Heart right ventricle (tissue), 16 donors: Measurements from ENCODE around the gene FAM83F. TPM values are rescaled to one million over a fixed set of nuclear protein-coding genes. Genes with fewer than 3 reads are reported as not detected.

ENCODE experiments used
- ATAC-seq, 8 donors: fragments of 200-7000 bp; cut with Tn5 transposase; one replicate each; pipeline ENCODE4 v1.9.1; 2020; ENCODE audit warnings: mild to moderate bottlenecking in 8 of 8, moderate library complexity in 8 of 8, moderate number of reproducible peaks in 1 of 8
- DNase-seq, 2 donors: peaks; one replicate each; pipeline ENCODE4 v3.0.0-alpha.2; 2020
- H3K27ac ChIP-seq, 10 donors: fragments of 200-600 bp; sonication (generic) in 2 of 10; one replicate each; pipeline versions ENCODE4 v1.5.0 to v1.8.0; 2020 to 2022; ENCODE audit warnings: mild to moderate bottlenecking in 3 of 10
- H3K27me3 ChIP-seq, 7 donors: fragments of 200-600 bp; one replicate each; pipeline ENCODE4 v1.8.0; 2021 to 2022; ENCODE audit warnings: mild to moderate bottlenecking in 2 of 7
- H3K36me3 ChIP-seq, 9 donors: fragments of 200-600 bp; sonication (generic) in 1 of 9; one replicate each; pipeline versions ENCODE4 v1.5.0 to v1.8.0; 2020 to 2022; ENCODE audit warnings: mild to moderate bottlenecking in 2 of 9
- H3K4me1 ChIP-seq, 9 donors: fragments of 200-600 bp; sonication (generic) in 1 of 9; one replicate each; pipeline versions ENCODE4 v1.5.0 to v1.8.0; 2020 to 2022; ENCODE audit warnings: mild to moderate bottlenecking in 4 of 9
- H3K4me3 ChIP-seq, 10 donors: fragments of 200-600 bp; sonication (generic) in 2 of 10; one replicate each; pipeline versions ENCODE4 v1.5.0 to v1.8.0; 2020 to 2022; ENCODE audit warnings: mild to moderate bottlenecking in 7 of 10, moderate library complexity in 2 of 10
- H3K9me3 ChIP-seq, 11 donors: fragments of 200-600 bp in 10 of 11; sonication (generic) in 2 of 11; one replicate each; pipeline versions ENCODE4 v1.5.0 to v1.8.0; 2013 to 2022; ENCODE audit warnings: mild to moderate bottlenecking in 2 of 11, control low read depth in 1 of 11, moderate library complexity in 1 of 11
- CTCF ChIP-seq, 9 donors: fragments of 200-600 bp; sonication (generic) in 2 of 9; IDR thresholded peaks; one replicate each; pipeline versions ENCODE4 v1.5.0 to v1.8.0; 2021 to 2022; ENCODE audit warnings: antibody characterized with exemption in 9 of 9, mild to moderate bottlenecking in 5 of 9, moderate library complexity in 1 of 9
- WGBS, 2 donors: extraction: QIAGEN DNeasy Blood & Tissue Kit; methylation state at CpG; one replicate each; pipeline ENCODE4 v1.1.7; 2013; ENCODE audit warnings: inconsistent platforms in 1 of 2; 5-methylcytosine and 5-hydroxymethylcytosine counted together
- intact Hi-C, 10 donors: fragments of 100-400 bp; cut with DNase I; formaldehyde crosslinking; loops; one replicate each; pipeline versions ENCODE4 v1.11.1 to v1.14.2; 2022
- polyA plus RNA-seq, 2 donors: library from polyadenylated mRNA; stranded (reverse); fragments of 200-250 nt; gene quantifications; one replicate each; pipeline ENCODE4 v1.2.3, GENCODE V29; 2013
- total RNA-seq, 10 donors: library from RNA; stranded (reverse); fragmentation: NEBNext Ultra II Directional in 3 of 10; extraction: Animal tissue kit (Norgen Biotek cat#: 25700) in 3 of 10; gene quantifications; one replicate each; pipeline versions ENCODE4 v1.2.1 to v1.2.4, GENCODE V29; 2021 to 2023
- donor health status: Arrhythmogenic right ventricular cardiomyopathy.
- donor health status: ischemic (EF 13 %, LVEDD 7.1; RV severe dilation, severe dysfunction).
- donor health status: healthy with polysubstance abuse.
- donor health status: DM: no; HTN: yes; CAD: no.
- donor health status: DM: no; HTN: no; CAD: no.
- donor health status: ischemic (EF 25% LVEDD 6.9; RV normal size, moderate dysfunction).
- donor health status: ischemic (EF 25% LVEDD 5.7; RV mildly dilated, moderate dysfunction).
- donor health status: healthy.
- donor health status: DM: yes; HTN: yes; CAD: no.
- donor health status: Ischemic cardiomyopathy.
- donor health status: ischemic (EF 35%, LVEDD 5.7; RV mildly dilated, moderate dysfunction).
- donor health status: nonischemic (EF 11% LVEDD 7.7; RV severe dilation, severe dysfunction).
- donor health status: DM: yes; HTN: yes; CAD: no.
- donor health status: PGD.
- donor health status: ischemic (EF 29% LVEDD 5.4; RV normal size, mild dysfunction).
- donor health status: nonischemic (EF 23%, LVEDD 6.1; RV moderate dilation, normal function).

FAM83F gene
- total and polyA plus RNA-seq, 12 donors, result 1.1 to 9.7 (median 2.3) TPM

GRCh38 chr22:40025856-40026255 lies 31.1 kb downstream of the FAM83F start:
- 86 to 93% methylated on average over 10 of the region's 10 CpGs for WGBS, 2 donors
- ATAC-seq (no peak), DNase-seq (no peak)
- TF ChIP-seq CTCF (IDR thresholded peaks at IDR 0.05), result no peak
- Histone ChIP-seq H3K4me3 (no peak overlapping the region), H3K27me3 (peaks cover 0 to 6% (median 0%) of the 10 kb centered on the region in 7 donors), H3K36me3 (no peaks in the 10 kb centered on the region), H3K27ac (no peak overlapping the region), H3K9me3 (no peaks in the 10 kb centered on the region), H3K4me1 (peaks cover 0 to 8% (median 6%) of the 10 kb centered on the region in 9 donors)
- intact Hi-C loops, result loop anchor here in 7 of 10 donors (1.0 to 10.0 kb wide), 11 partner anchors 91 to 492 kb away; no protein-coding TSS in a partner anchor

- 84 to 85% methylated on average over 7 of the region's 7 CpGs for WGBS, 2 donors
- ATAC-seq (no peak), DNase-seq (no peak)
- Histone ChIP-seq H3K4me3 (no peak overlapping the region), H3K4me1 (peaks cover 0 to 8% (median 6%) of the 10 kb centered on the region in 9 donors), H3K27me3 (peaks cover 0 to 6% (median 0%) of the 10 kb centered on the region in 7 donors), H3K27ac (no peak overlapping the region), H3K9me3 (no peaks in the 10 kb centered on the region), H3K36me3 (no peaks in the 10 kb centered on the region)
- no peak for TF ChIP-seq CTCF (IDR thresholded peaks at IDR 0.05)
- intact Hi-C loops, result loop anchor here in 6 of 10 donors (2.0 to 10.0 kb wide), 7 partner anchors 92 to 492 kb away; no protein-coding TSS in a partner anchor
These were observed 31.9 kb downstream of the FAM83F start for GRCh38 chr22:40026641-40027040.

GRCh38 chr22:40027191-40028097 lies 32.7 kb downstream of the FAM83F start:
- Histone ChIP-seq H3K27ac (no peak overlapping the region), H3K4me1 (peaks cover 0 to 8% (median 6%) of the 10 kb centered on the region in 9 donors), H3K36me3 (no peaks in the 10 kb centered on the region), H3K27me3 (peaks cover 0 to 6% (median 0%) of the 10 kb centered on the region in 7 donors), H3K9me3 (no peaks in the 10 kb centered on the region), H3K4me3 (no peak overlapping the region)
- no peak for ATAC-seq
- intact Hi-C loops, result loop anchor here in 6 of 10 donors (2.0 to 10.0 kb wide), 7 partner anchors 93 to 493 kb away; no protein-coding TSS in a partner anchor
- TF ChIP-seq CTCF (IDR thresholded peaks at IDR 0.05), result no peak
- 87% methylated on average over 21 of the region's 21 CpGs for WGBS, 2 donors
- DNase-seq, result no peak

- no peak for ATAC-seq
- H3K9me3 ChIP-seq, result no peaks in the 10 kb centered on the region
- no peak for TF ChIP-seq CTCF (IDR thresholded peaks at IDR 0.05)
- H3K27me3 ChIP-seq, result peaks cover 0 to 6% (median 0%) of the 10 kb centered on the region in 7 donors
- no peak overlapping the region for H3K4me3 ChIP-seq
- WGBS, 2 donors, result 91 to 93% methylated on average over 6 of the region's 6 CpGs
- peaks cover 0 to 8% (median 6%) of the 10 kb centered on the region in 9 donors for H3K4me1 ChIP-seq
- no peak for DNase-seq
- intact Hi-C loops, result loop anchor here in 6 of 10 donors (5.0 to 10.0 kb wide), 6 partner anchors 93 to 486 kb away; no protein-coding TSS in a partner anchor
- no peak overlapping the region for H3K27ac ChIP-seq
- H3K36me3 ChIP-seq, result no peaks in the 10 kb centered on the region
These were observed 33.3 kb downstream of the FAM83F start for GRCh38 chr22:40028098-40028425.
